Measurements from ENCODE around the gene CELF4.

GRCh38 chr18:37598396-37598795, 32.8 kb upstream of the CELF4 start:
- no peak for TF ChIP-seq CTCF (IDR thresholded peaks at IDR 0.05; ENCODE audit: borderline replicate concordance, extremely low read depth, low read length, poor library complexity, severe bottlenecking)
- no peak for TF ChIP-seq EZH2 (IDR thresholded peaks at IDR 0.05; ENCODE audit: borderline replicate concordance, low read depth, low read length, severe bottlenecking)

Data from DND-41 (cell line).